ENCODE data around the gene CSN2.
"Not testable (repeated sequence)": the region's sequence is repeated elsewhere in the genome, so short reads cannot be mapped to it uniquely, and the experiment has no call there.

Gene CSN2

GRCh38 chr4:69965628-69966027 is at the start of gene CSN2:
Gene CSN2, minus strand, starts transcription at chr4:69965728. Its CDS starts 4,733 bp downstream, at chr4:69960995.
- DNase-seq: no peak

GRCh38 chr4:70008771-70009170 is 43.2 kb upstream of the CSN2 start:
- no peak for DNase-seq

GRCh38 chr4:70002507-70002906 is 37.0 kb upstream of the CSN2 start:
- DNase-seq: no peak

GRCh38 chr4:70000711-70001110 is 35.2 kb upstream of the CSN2 start:
- no peak for DNase-seq

- DNase-seq: no peak
Observed at GRCh38 chr4:69999420-69999819, 33.9 kb upstream of the CSN2 start.

- DNase-seq: no peak
Observed at GRCh38 chr4:69995526-69996016, 30.0 kb upstream of the CSN2 start, which contains the start of gene STATH. Gene STATH, plus strand, starts transcription at chr4:69995966. Its CDS starts 2,472 bp downstream, at chr4:69998438.

GRCh38 chr4:69994782-69995181 is 29.3 kb upstream of the CSN2 start:
- DNase-seq: no peak

- no peak for DNase-seq
Observed at GRCh38 chr4:69991016-69991415, 25.5 kb upstream of the CSN2 start.

- DNase-seq: no peak
Observed at GRCh38 chr4:69986663-69987062, 21.1 kb upstream of the CSN2 start.

GRCh38 chr4:69984030-69984443 is 18.5 kb upstream of the CSN2 start:
- no peak for DNase-seq

GRCh38 chr4:69977582-69977981 is 12.1 kb upstream of the CSN2 start:
- DNase-seq: no peak

- DNase-seq: no peak
Observed at GRCh38 chr4:69974631-69975030, 9.1 kb upstream of the CSN2 start.

GRCh38 chr4:69970071-69970470 is 4.5 kb upstream of the CSN2 start:
- no peak for DNase-seq

GRCh38 chr4:69957209-69957608 is 8.3 kb downstream of the CSN2 start:
- no peak for DNase-seq

GRCh38 chr4:69951602-69952001 is 13.9 kb downstream of the CSN2 start:
- no peak for DNase-seq

- DNase-seq: no peak
Observed at GRCh38 chr4:69936566-69936965, 29.0 kb downstream of the CSN2 start.

- DNase-seq: no peak
Observed at GRCh38 chr4:69934150-69934549, 31.4 kb downstream of the CSN2 start.

GRCh38 chr4:69930768-69931167 is 34.8 kb downstream of the CSN2 start, which contains the start of gene CSN1S1:
Gene CSN1S1, plus strand, starts transcription at chr4:69931068. Its CDS starts 1,488 bp downstream, at chr4:69932556.
- DNase-seq: no peak

- not testable (repeated sequence) for DNase-seq
Observed at GRCh38 chr4:69923782-69924410, 41.6 kb downstream of the CSN2 start.

- DNase-seq: no peak
Observed at GRCh38 chr4:69920874-69921273, 44.7 kb downstream of the CSN2 start.

GRCh38 chr4:69910016-69910782 is 55.3 kb downstream of the CSN2 start:
- no peak for DNase-seq

GRCh38 chr4:69909195-69909594 is 56.3 kb downstream of the CSN2 start:
- no peak for DNase-seq

GRCh38 chr4:69907151-69907550 is 58.4 kb downstream of the CSN2 start:
- no peak for DNase-seq
